Keratinocyte (primary cell): ENCODE measurements around the gene LRRC51.

Source experiments
- CTCF ChIP-seq, 3 experiments: IDR thresholded peaks in 1 of 3; conservative IDR thresholded peaks in 1 of 3; optimal IDR thresholded peaks in 1 of 3; 2 replicates in 2 of 3; 3 replicates in 1 of 3; pipeline versions ENCODE3 to v1.5.1; 2011; ENCODE audit warnings: low read length in 3 of 3, mild to moderate bottlenecking in 3 of 3, moderate library complexity in 2 of 3, control low read depth in 1 of 3, inconsistent platforms in 1 of 3; ENCODE audit not compliant: insufficient read depth in 2 of 3; ENCODE audit errors: extremely low read depth in 1 of 3
- EZH2 ChIP-seq: IDR thresholded peaks from one replicate; pipeline ENCODE4 v1.6.1; 2012; ENCODE audit warnings: inconsistent platforms, mild to moderate bottlenecking, low read length, moderate library complexity

GRCh38 chr11:72098741-72099140 is 18.1 kb downstream of the LRRC51 start:
- TF ChIP-seq CTCF (optimal IDR thresholded peaks at IDR 0.05 in 1 of 3, IDR thresholded peaks at IDR 0.05 in 1 of 3, conservative IDR thresholded peaks at IDR 0.05 in 1 of 3; ENCODE audit: extremely low read depth in 1 of 3, insufficient read depth in 2 of 3, low read length in 3 of 3) (no peak), EZH2 (no peak)
